ENCODE measurements around the gene PKN2.

PKN2 gene

GRCh38 chr1:88751714-88752113 lies 67.6 kb downstream of the PKN2 start:
- Histone ChIP-seq H3K36me3 (ENCODE audit: insufficient read depth, low read length) (peaks cover 10% of the 10 kb centered on the region), H3K9ac (ENCODE audit: insufficient read length) (no peak overlapping the region), H3K4me3 (no peak overlapping the region), H3K9me3 (ENCODE audit: low read depth, low read length) (no peaks in the 10 kb centered on the region; the same call in 1 of the 2 replicates), H3K27ac (no peak overlapping the region)
- TF ChIP-seq EZH2 (IDR thresholded peaks at IDR 0.05), result no peak
- TF ChIP-seq FOXP2 (optimal IDR thresholded peaks at IDR 0.05; ENCODE audit: control extremely low read depth, extremely low read length, insufficient read depth), result no peak
- no peak for TF ChIP-seq POLR2AphosphoS5 (IDR thresholded peaks at IDR 0.05; ENCODE audit: borderline replicate concordance, low read depth, low read length)
- no peak for DNase-seq (ENCODE audit: low read depth, low spot score)

GRCh38 chr1:88753506-88753905 lies 69.4 kb downstream of the PKN2 start:
- no peaks in the 10 kb centered on the region; the same call in 1 of the 2 replicates for H3K9me3 ChIP-seq (ENCODE audit: low read depth, low read length)
- H3K9ac ChIP-seq (ENCODE audit: insufficient read length), result no peak overlapping the region
- H3K36me3 ChIP-seq (ENCODE audit: insufficient read depth, low read length), result peaks cover 10% of the 10 kb centered on the region
- no peak for TF ChIP-seq EZH2 (IDR thresholded peaks at IDR 0.05)
- no peak for TF ChIP-seq FOXP2 (optimal IDR thresholded peaks at IDR 0.05; ENCODE audit: control extremely low read depth, extremely low read length, insufficient read depth)
- no peak for TF ChIP-seq POLR2AphosphoS5 (IDR thresholded peaks at IDR 0.05; ENCODE audit: borderline replicate concordance, low read depth, low read length)
- no peak for DNase-seq (ENCODE audit: low read depth, low spot score)
- no peak overlapping the region for H3K27ac ChIP-seq
- no peak overlapping the region for H3K4me3 ChIP-seq

- no peak overlapping the region for H3K27ac ChIP-seq
- H3K4me3 ChIP-seq, result no peak overlapping the region
- H3K36me3 ChIP-seq (ENCODE audit: insufficient read depth, low read length), result peaks cover 20% of the 10 kb centered on the region
- TF ChIP-seq EZH2 (IDR thresholded peaks at IDR 0.05) (no peak), FOXP2 (optimal IDR thresholded peaks at IDR 0.05; ENCODE audit: control extremely low read depth, extremely low read length, insufficient read depth) (no peak), POLR2AphosphoS5 (IDR thresholded peaks at IDR 0.05; ENCODE audit: borderline replicate concordance, low read depth, low read length) (no peak)
- H3K9me3 ChIP-seq (ENCODE audit: low read depth, low read length), result no peaks in the 10 kb centered on the region
- DNase-seq (ENCODE audit: low read depth, low spot score), result no peak
- H3K9ac ChIP-seq (ENCODE audit: insufficient read length), result no peak overlapping the region
These were observed 79.8 kb downstream of the PKN2 start for GRCh38 chr1:88763649-88764406.

GRCh38 chr1:88768187-88768586 lies 84.1 kb downstream of the PKN2 start:
- H3K4me3 ChIP-seq, result no peak overlapping the region
- DNase-seq (ENCODE audit: low read depth, low spot score), result no peak
- no peak for TF ChIP-seq POLR2AphosphoS5 (IDR thresholded peaks at IDR 0.05; ENCODE audit: borderline replicate concordance, low read depth, low read length)
- no peak for TF ChIP-seq EZH2 (IDR thresholded peaks at IDR 0.05)
- TF ChIP-seq FOXP2 (optimal IDR thresholded peaks at IDR 0.05; ENCODE audit: control extremely low read depth, extremely low read length, insufficient read depth), result no peak
- no peaks in the 10 kb centered on the region for H3K9me3 ChIP-seq (ENCODE audit: low read depth, low read length)
- H3K27ac ChIP-seq, result no peak overlapping the region
- H3K36me3 ChIP-seq (ENCODE audit: insufficient read depth, low read length), result peaks cover 13% of the 10 kb centered on the region
- no peak overlapping the region for H3K9ac ChIP-seq (ENCODE audit: insufficient read length)

- no peak for DNase-seq (ENCODE audit: low read depth, low spot score)
- Histone ChIP-seq H3K9ac (ENCODE audit: insufficient read length) (no peak overlapping the region), H3K36me3 (ENCODE audit: insufficient read depth, low read length) (peaks cover 17% of the 10 kb centered on the region), H3K9me3 (ENCODE audit: low read depth, low read length) (no peaks in the 10 kb centered on the region), H3K4me3 (no peak overlapping the region), H3K27ac (no peak overlapping the region)
- TF ChIP-seq FOXP2 (optimal IDR thresholded peaks at IDR 0.05; ENCODE audit: control extremely low read depth, extremely low read length, insufficient read depth) (no peak), POLR2AphosphoS5 (IDR thresholded peaks at IDR 0.05; ENCODE audit: borderline replicate concordance, low read depth, low read length) (no peak), EZH2 (IDR thresholded peaks at IDR 0.05) (no peak)
These were observed 84.7 kb downstream of the PKN2 start for GRCh38 chr1:88768816-88769215.

GRCh38 chr1:88773540-88774150 lies 89.6 kb downstream of the PKN2 start:
- H3K36me3 ChIP-seq (ENCODE audit: insufficient read depth, low read length), result peaks cover 48% of the 10 kb centered on the region
- no peak overlapping the region for H3K9ac ChIP-seq (ENCODE audit: insufficient read length)
- H3K27ac ChIP-seq, result no peak overlapping the region

GRCh38 chr1:88774151-88774556 lies 90.1 kb downstream of the PKN2 start:
- no peak overlapping the region for H3K4me3 ChIP-seq
- H3K9ac ChIP-seq (ENCODE audit: insufficient read length), result no peak overlapping the region
- no peak for DNase-seq (ENCODE audit: low read depth, low spot score)
- H3K36me3 ChIP-seq (ENCODE audit: insufficient read depth, low read length), result peaks cover 48% of the 10 kb centered on the region
- TF ChIP-seq EZH2 (IDR thresholded peaks at IDR 0.05), result no peak
- TF ChIP-seq POLR2AphosphoS5 (IDR thresholded peaks at IDR 0.05; ENCODE audit: borderline replicate concordance, low read depth, low read length), result no peak
- TF ChIP-seq FOXP2 (optimal IDR thresholded peaks at IDR 0.05; ENCODE audit: control extremely low read depth, extremely low read length, insufficient read depth), result no peak
- no peak overlapping the region for H3K27ac ChIP-seq
- H3K9me3 ChIP-seq (ENCODE audit: low read depth, low read length), result no peaks in the 10 kb centered on the region

More at GRCh38 chr1:88773540-88774150, 89.6 kb downstream of the PKN2 start:
- TF ChIP-seq FOXP2 (optimal IDR thresholded peaks at IDR 0.05; ENCODE audit: control extremely low read depth, extremely low read length, insufficient read depth) (no peak), EZH2 (IDR thresholded peaks at IDR 0.05) (no peak)
- DNase-seq (ENCODE audit: low read depth, low spot score), result no peak
- H3K9me3 ChIP-seq (ENCODE audit: low read depth, low read length), result no peaks in the 10 kb centered on the region
- H3K4me3 ChIP-seq, result no peak overlapping the region

GRCh38 chr1:88777604-88778149 lies 93.6 kb downstream of the PKN2 start:
- Histone ChIP-seq H3K9ac (ENCODE audit: insufficient read length) (no peak overlapping the region), H3K27ac (no peak overlapping the region), H3K9me3 (ENCODE audit: low read depth, low read length) (no peaks in the 10 kb centered on the region), H3K4me3 (no peak overlapping the region), H3K36me3 (ENCODE audit: insufficient read depth, low read length) (peaks cover 37% of the 10 kb centered on the region)
- no peak for TF ChIP-seq POLR2AphosphoS5 (IDR thresholded peaks at IDR 0.05; ENCODE audit: borderline replicate concordance, low read depth, low read length)
- TF ChIP-seq FOXP2 (optimal IDR thresholded peaks at IDR 0.05; ENCODE audit: control extremely low read depth, extremely low read length, insufficient read depth), result no peak
- DNase-seq (ENCODE audit: low read depth, low spot score), result no peak

Measured in SK-N-MC (cell line).